Measurements from ENCODE around the gene INCA1. TPM values are rescaled to one million over a fixed set of nuclear protein-coding genes. Genes with fewer than 3 reads are reported as not detected.
A peak's percentile ranks its signal among the peaks of the same experiment; 100 is the strongest.

The INCA1 gene
- total and polyA plus RNA-seq, 2 of the 13 experiments (the other 11 are each of a cell fraction or from before 2014, with no cell fraction given), result 0.93 to 2.6 TPM

- TF ChIP-seq PATZ1 (CRISPR knock-in tag; IDR thresholded peaks at IDR 0.05), result peak; percentile 31; the same call in 1 of the 2 replicates
- TF ChIP-seq ZSCAN12 (CRISPR knock-in tag; IDR thresholded peaks at IDR 0.05), result no peak
- no peak for TF ChIP-seq RBAK (CRISPR knock-in tag; IDR thresholded peaks at IDR 0.05)
- no peak for TF ChIP-seq ZNF432 (CRISPR knock-in tag; IDR thresholded peaks at IDR 0.05; ENCODE audit: borderline replicate concordance)
- TF ChIP-seq KLF11 (CRISPR knock-in tag; IDR thresholded peaks at IDR 0.05), result no peak
- TF ChIP-seq ZNF329 (CRISPR knock-in tag; IDR thresholded peaks at IDR 0.05; ENCODE audit: low read depth), result no peak
- TF ChIP-seq ZNF343 (CRISPR knock-in tag; IDR thresholded peaks at IDR 0.05), result 0 out of 2 replicates have a peak, but pooled peaks have one; percentile 13
- peak; percentile 65 for TF ChIP-seq HNRNPK (IDR thresholded peaks at IDR 0.05; ENCODE audit: low read depth, low read length, poor library complexity, severe bottlenecking)
- peak; percentile 68 for TF ChIP-seq MYC (CRISPR knock-in tag; IDR thresholded peaks at IDR 0.05; ENCODE audit: borderline replicate concordance)
- peak; percentile 81; the same call in 1 of the 2 replicates for TF ChIP-seq ZNF414 (CRISPR knock-in tag; IDR thresholded peaks at IDR 0.05)
- no peak for TF ChIP-seq ZNF562 (CRISPR knock-in tag; IDR thresholded peaks at IDR 0.05; ENCODE audit: borderline replicate concordance)
- no peak for TF ChIP-seq ATAD3A (CRISPR knock-in tag; IDR thresholded peaks at IDR 0.05)
- peak; percentile 61 for TF ChIP-seq MAX (IDR thresholded peaks at IDR 0.05)
- no peak for TF ChIP-seq ZNF615 (CRISPR knock-in tag; IDR thresholded peaks at IDR 0.05; ENCODE audit: borderline replicate concordance)
- TF ChIP-seq RBM22 (optimal IDR thresholded peaks at IDR 0.05; ENCODE audit: low read length), result peak; percentile 53
- no peak for TF ChIP-seq E2F5 (CRISPR knock-in tag; conservative IDR thresholded peaks at IDR 0.05)
- no peak for TF ChIP-seq FOXJ3 (CRISPR knock-in tag; IDR thresholded peaks at IDR 0.05; ENCODE audit: borderline replicate concordance)
Observed at GRCh38 chr17:4939796-4940554, 57.3 kb downstream of the INCA1 start, which contains the start of the genes RNF167 and SLC25A11 (continued).

All from HepG2 (cell line).